ENCODE results near the gene ZDHHC9. TPM values are rescaled to one million over a fixed set of nuclear protein-coding genes. Genes with fewer than 3 reads are reported as not detected.

The ZDHHC9 gene
- total and polyA plus RNA-seq, 5 donors from 2014 or later: 2.4 to 6.2 (median 4.1) TPM

- no peaks in the 10 kb centered on the region for H3K27me3 Mint-ChIP-seq
- peak overlapping the region; percentile 41 for H3K27ac ChIP-seq (ENCODE audit: insufficient read depth, low read length, poor library complexity, severe bottlenecking)
Measured at GRCh38 chrX:129798456-129798855, 45.2 kb downstream of the ZDHHC9 start.

GRCh38 chrX:129797251-129797906, 46.3 kb downstream of the ZDHHC9 start:
- DNase-seq: no peak
- Mint-ChIP-seq H3K4me1 (peaks cover 0 to 21% (median 15%) of the 10 kb centered on the region in 4 donors), H3K36me3 (peaks cover 15% of the 10 kb centered on the region), H3K9me3 (no peaks in the 10 kb centered on the region), H3K27me3 (no peaks in the 10 kb centered on the region), H3K4me3 (no peak overlapping the region), H3K27ac (peak overlapping the region in 2 of 3 donors; percentile 34 to 91)
- Histone ChIP-seq H3K9me3 (ENCODE audit: control insufficient read depth in 2 of 2, low read length in 2 of 2) (no peaks in the 10 kb centered on the region), H3K4me3 (ENCODE audit: low read depth, low read length) (no peak overlapping the region), H3K4me1 (ENCODE audit: control insufficient read depth, insufficient read depth, low read length, poor library complexity, severe bottlenecking) (peaks cover 4% of the 10 kb centered on the region), H3K27me3 (ENCODE audit: control insufficient read depth, insufficient read depth, low read length) (no peaks in the 10 kb centered on the region), H3K27ac (ENCODE audit: insufficient read depth, low read length, poor library complexity, severe bottlenecking) (no peak overlapping the region), H3K36me3 (ENCODE audit: control insufficient read depth, insufficient read depth, low read length) (peaks cover 39% of the 10 kb centered on the region)
- no peak for ATAC-seq (ENCODE audit: low read depth in 2 of 2)

More at GRCh38 chrX:129798456-129798855, 45.2 kb downstream of the ZDHHC9 start:
- H3K36me3 Mint-ChIP-seq: peaks cover 8% of the 10 kb centered on the region
- Histone ChIP-seq H3K9me3 (ENCODE audit: control insufficient read depth in 2 of 2, low read length in 2 of 2) (no peaks in the 10 kb centered on the region), H3K27me3 (ENCODE audit: control insufficient read depth, insufficient read depth, low read length) (no peaks in the 10 kb centered on the region), H3K36me3 (ENCODE audit: control insufficient read depth, insufficient read depth, low read length) (peaks cover 28% of the 10 kb centered on the region), H3K4me3 (ENCODE audit: low read depth, low read length) (no peak overlapping the region), H3K4me1 (ENCODE audit: control insufficient read depth, insufficient read depth, low read length, poor library complexity, severe bottlenecking) (peaks cover 4% of the 10 kb centered on the region)
- no peaks in the 10 kb centered on the region for H3K9me3 Mint-ChIP-seq
- ATAC-seq (ENCODE audit: low read depth in 2 of 2): no peak
- peaks cover 0 to 21% (median 15%) of the 10 kb centered on the region in 4 donors for H3K4me1 Mint-ChIP-seq
- no peak overlapping the region for H3K4me3 Mint-ChIP-seq
- H3K27ac Mint-ChIP-seq: peak overlapping the region; percentile 11 to 91 (median 68)
- DNase-seq: no peak

- H3K36me3 ChIP-seq (ENCODE audit: control insufficient read depth, insufficient read depth, low read length): peaks cover 54% of the 10 kb centered on the region
- Mint-ChIP-seq H3K27ac (no peak overlapping the region), H3K36me3 (peaks cover 15% of the 10 kb centered on the region), H3K4me3 (no peak overlapping the region), H3K27me3 (no peaks in the 10 kb centered on the region), H3K4me1 (peaks cover 0 to 24% (median 15%) of the 10 kb centered on the region in 4 donors), H3K9me3 (no peaks in the 10 kb centered on the region)
- no peaks in the 10 kb centered on the region for H3K27me3 ChIP-seq (ENCODE audit: control insufficient read depth, insufficient read depth, low read length)
- H3K27ac ChIP-seq (ENCODE audit: insufficient read depth, low read length, poor library complexity, severe bottlenecking): no peak overlapping the region
- H3K9me3 ChIP-seq (ENCODE audit: control insufficient read depth in 2 of 2, low read length in 2 of 2): no peaks in the 10 kb centered on the region
- DNase-seq (no peak), ATAC-seq (ENCODE audit: low read depth in 2 of 2) (no peak)
- peaks cover 4% of the 10 kb centered on the region for H3K4me1 ChIP-seq (ENCODE audit: control insufficient read depth, insufficient read depth, low read length, poor library complexity, severe bottlenecking)
- no peak overlapping the region for H3K4me3 ChIP-seq (ENCODE audit: low read depth, low read length)
Measured at GRCh38 chrX:129795584-129795983, 48.1 kb downstream of the ZDHHC9 start.

GRCh38 chrX:129793604-129794191, 50.0 kb downstream of the ZDHHC9 start:
- Mint-ChIP-seq H3K4me3 (no peak overlapping the region), H3K27ac (peak overlapping the region in 2 of 3 donors; percentile 31 to 48), H3K4me1 (peaks cover 0 to 19% (median 10%) of the 10 kb centered on the region in 4 donors), H3K27me3 (no peaks in the 10 kb centered on the region), H3K9me3 (no peaks in the 10 kb centered on the region), H3K36me3 (peaks cover 13% of the 10 kb centered on the region)
- Histone ChIP-seq H3K36me3 (ENCODE audit: control insufficient read depth, insufficient read depth, low read length) (peaks cover 61% of the 10 kb centered on the region), H3K4me3 (ENCODE audit: low read depth, low read length) (no peak overlapping the region), H3K4me1 (ENCODE audit: control insufficient read depth, insufficient read depth, low read length, poor library complexity, severe bottlenecking) (peaks cover 4% of the 10 kb centered on the region), H3K27me3 (ENCODE audit: control insufficient read depth, insufficient read depth, low read length) (no peaks in the 10 kb centered on the region), H3K27ac (ENCODE audit: insufficient read depth, low read length, poor library complexity, severe bottlenecking) (no peak overlapping the region), H3K9me3 (ENCODE audit: control insufficient read depth in 2 of 2, low read length in 2 of 2) (no peaks in the 10 kb centered on the region)
- DNase-seq: no peak
- no peak for ATAC-seq (ENCODE audit: low read depth in 2 of 2)

GRCh38 chrX:129792586-129793291, 50.9 kb downstream of the ZDHHC9 start:
- no peak overlapping the region for H3K4me3 Mint-ChIP-seq
- no peaks in the 10 kb centered on the region for H3K9me3 Mint-ChIP-seq
- no peak for ATAC-seq (ENCODE audit: low read depth in 2 of 2)
- Histone ChIP-seq H3K9me3 (ENCODE audit: control insufficient read depth in 2 of 2, low read length in 2 of 2) (no peaks in the 10 kb centered on the region), H3K27me3 (ENCODE audit: control insufficient read depth, insufficient read depth, low read length) (no peaks in the 10 kb centered on the region), H3K27ac (ENCODE audit: insufficient read depth, low read length, poor library complexity, severe bottlenecking) (no peak overlapping the region), H3K4me3 (ENCODE audit: low read depth, low read length) (no peak overlapping the region), H3K36me3 (ENCODE audit: control insufficient read depth, insufficient read depth, low read length) (peaks cover 66% of the 10 kb centered on the region), H3K4me1 (ENCODE audit: control insufficient read depth, insufficient read depth, low read length, poor library complexity, severe bottlenecking) (no peaks in the 10 kb centered on the region)
- DNase-seq: no peak
- H3K36me3 Mint-ChIP-seq: peaks cover 17% of the 10 kb centered on the region
- H3K4me1 Mint-ChIP-seq: peaks cover 0 to 14% (median 7%) of the 10 kb centered on the region in 4 donors
- H3K27me3 Mint-ChIP-seq: no peaks in the 10 kb centered on the region
- no peak overlapping the region for H3K27ac Mint-ChIP-seq

GRCh38 chrX:129791961-129792570, 51.6 kb downstream of the ZDHHC9 start:
- H3K4me3 Mint-ChIP-seq: no peak overlapping the region

GRCh38 chrX:129791336-129791735, 52.4 kb downstream of the ZDHHC9 start:
- Mint-ChIP-seq H3K4me3 (no peak overlapping the region), H3K36me3 (peaks cover 24% of the 10 kb centered on the region), H3K9me3 (no peaks in the 10 kb centered on the region), H3K27me3 (no peaks in the 10 kb centered on the region), H3K27ac (no peak overlapping the region), H3K4me1 (peaks cover 0 to 25% (median 10%) of the 10 kb centered on the region in 4 donors)
- H3K27ac ChIP-seq (ENCODE audit: insufficient read depth, low read length, poor library complexity, severe bottlenecking): no peak overlapping the region
- no peaks in the 10 kb centered on the region for H3K27me3 ChIP-seq (ENCODE audit: control insufficient read depth, insufficient read depth, low read length)
- no peak overlapping the region for H3K4me3 ChIP-seq (ENCODE audit: low read depth, low read length)
- no peak for DNase-seq
- ATAC-seq (ENCODE audit: low read depth in 2 of 2): no peak
- H3K9me3 ChIP-seq (ENCODE audit: control insufficient read depth in 2 of 2, low read length in 2 of 2): no peaks in the 10 kb centered on the region
- H3K36me3 ChIP-seq (ENCODE audit: control insufficient read depth, insufficient read depth, low read length): peaks cover 63% of the 10 kb centered on the region
- peaks cover 6% of the 10 kb centered on the region for H3K4me1 ChIP-seq (ENCODE audit: control insufficient read depth, insufficient read depth, low read length, poor library complexity, severe bottlenecking)

More at GRCh38 chrX:129791961-129792570, 51.6 kb downstream of the ZDHHC9 start:
- ATAC-seq (ENCODE audit: low read depth in 2 of 2) (no peak), DNase-seq (no peak)
- Histone ChIP-seq H3K4me1 (ENCODE audit: control insufficient read depth, insufficient read depth, low read length, poor library complexity, severe bottlenecking) (peaks cover 6% of the 10 kb centered on the region), H3K4me3 (ENCODE audit: low read depth, low read length) (no peak overlapping the region), H3K9me3 (ENCODE audit: control insufficient read depth in 2 of 2, low read length in 2 of 2) (no peaks in the 10 kb centered on the region), H3K36me3 (ENCODE audit: control insufficient read depth, insufficient read depth, low read length) (peaks cover 60% of the 10 kb centered on the region), H3K27ac (ENCODE audit: insufficient read depth, low read length, poor library complexity, severe bottlenecking) (no peak overlapping the region), H3K27me3 (ENCODE audit: control insufficient read depth, insufficient read depth, low read length) (no peaks in the 10 kb centered on the region)
- Mint-ChIP-seq H3K9me3 (no peaks in the 10 kb centered on the region), H3K27me3 (no peaks in the 10 kb centered on the region), H3K36me3 (peaks cover 21% of the 10 kb centered on the region), H3K4me1 (peaks cover 0 to 20% (median 6%) of the 10 kb centered on the region in 4 donors), H3K27ac (no peak overlapping the region)
